ENCODE results near the gene HIF1A.

The HIF1A gene

DNA sequence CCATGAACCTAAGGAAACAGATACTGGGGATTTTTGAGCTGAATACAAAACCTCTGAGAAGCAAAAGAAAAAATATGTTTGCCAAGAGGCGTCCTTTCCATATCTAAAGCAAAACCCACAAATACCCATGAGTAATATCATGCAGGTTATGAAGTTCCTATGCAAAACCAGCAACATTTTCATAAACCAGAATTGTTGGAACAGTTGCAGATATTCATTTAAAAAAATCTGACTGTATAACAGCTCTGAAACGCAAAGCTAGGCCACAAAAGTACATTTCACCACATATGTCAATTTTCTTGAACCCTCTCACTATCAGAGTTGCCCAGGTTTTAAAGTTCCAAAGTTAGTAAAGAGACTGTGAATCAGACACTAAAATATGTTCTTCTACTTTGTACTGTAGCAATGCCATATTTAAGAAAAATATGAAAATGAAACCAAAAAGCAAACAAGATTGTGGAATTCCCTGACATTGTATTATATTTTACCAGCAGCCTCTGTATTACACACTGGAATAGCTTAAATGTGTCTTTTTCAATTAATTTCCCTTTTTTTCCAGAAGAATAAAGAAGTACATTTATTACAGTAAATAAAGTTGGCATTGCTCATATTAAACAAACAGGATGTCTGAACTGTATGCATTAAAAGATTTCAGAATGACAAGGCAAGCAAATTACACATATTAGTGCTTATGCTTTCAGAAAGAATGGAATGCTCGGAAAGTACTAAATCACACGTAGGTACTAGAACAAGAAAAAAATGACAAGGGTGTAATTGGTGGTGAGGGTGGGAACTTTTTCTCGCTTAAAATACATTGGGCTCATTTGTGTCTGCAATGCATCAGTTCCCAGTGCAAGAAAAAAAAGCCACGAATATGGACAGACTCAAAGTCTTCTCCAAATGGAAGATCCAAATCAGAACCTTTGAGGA is 33.6 kb upstream of the HIF1A start:
- H3K4me3 ChIP-seq (ENCODE audit: low read depth, low read length), result no peak overlapping the region
- DNase-seq (ENCODE audit: low read depth, low spot score), result no peak
- TF ChIP-seq, protein P1, sequence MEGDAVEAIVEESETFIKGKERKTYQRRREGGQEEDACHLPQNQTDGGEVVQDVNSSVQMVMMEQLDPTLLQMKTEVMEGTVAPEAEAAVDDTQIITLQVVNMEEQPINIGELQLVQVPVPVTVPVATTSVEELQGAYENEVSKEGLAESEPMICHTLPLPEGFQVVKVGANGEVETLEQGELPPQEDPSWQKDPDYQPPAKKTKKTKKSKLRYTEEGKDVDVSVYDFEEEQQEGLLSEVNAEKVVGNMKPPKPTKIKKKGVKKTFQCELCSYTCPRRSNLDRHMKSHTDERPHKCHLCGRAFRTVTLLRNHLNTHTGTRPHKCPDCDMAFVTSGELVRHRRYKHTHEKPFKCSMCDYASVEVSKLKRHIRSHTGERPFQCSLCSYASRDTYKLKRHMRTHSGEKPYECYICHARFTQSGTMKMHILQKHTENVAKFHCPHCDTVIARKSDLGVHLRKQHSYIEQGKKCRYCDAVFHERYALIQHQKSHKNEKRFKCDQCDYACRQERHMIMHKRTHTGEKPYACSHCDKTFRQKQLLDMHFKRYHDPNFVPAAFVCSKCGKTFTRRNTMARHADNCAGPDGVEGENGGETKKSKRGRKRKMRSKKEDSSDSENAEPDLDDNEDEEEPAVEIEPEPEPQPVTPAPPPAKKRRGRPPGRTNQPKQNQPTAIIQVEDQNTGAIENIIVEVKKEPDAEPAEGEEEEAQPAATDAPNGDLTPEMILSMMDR (IDR thresholded peaks at IDR 0.05; ENCODE audit: insufficient read depth, low read length, missing control alignments), result no peak
- POLR2A ChIA-PET, result no interaction called here
- CTCF ChIA-PET, result interaction anchor here (0.7 kb wide), 2 partner anchors 64 to 100 kb away, joined by 3 read pairs; no protein-coding TSS in a partner anchor

DNA sequence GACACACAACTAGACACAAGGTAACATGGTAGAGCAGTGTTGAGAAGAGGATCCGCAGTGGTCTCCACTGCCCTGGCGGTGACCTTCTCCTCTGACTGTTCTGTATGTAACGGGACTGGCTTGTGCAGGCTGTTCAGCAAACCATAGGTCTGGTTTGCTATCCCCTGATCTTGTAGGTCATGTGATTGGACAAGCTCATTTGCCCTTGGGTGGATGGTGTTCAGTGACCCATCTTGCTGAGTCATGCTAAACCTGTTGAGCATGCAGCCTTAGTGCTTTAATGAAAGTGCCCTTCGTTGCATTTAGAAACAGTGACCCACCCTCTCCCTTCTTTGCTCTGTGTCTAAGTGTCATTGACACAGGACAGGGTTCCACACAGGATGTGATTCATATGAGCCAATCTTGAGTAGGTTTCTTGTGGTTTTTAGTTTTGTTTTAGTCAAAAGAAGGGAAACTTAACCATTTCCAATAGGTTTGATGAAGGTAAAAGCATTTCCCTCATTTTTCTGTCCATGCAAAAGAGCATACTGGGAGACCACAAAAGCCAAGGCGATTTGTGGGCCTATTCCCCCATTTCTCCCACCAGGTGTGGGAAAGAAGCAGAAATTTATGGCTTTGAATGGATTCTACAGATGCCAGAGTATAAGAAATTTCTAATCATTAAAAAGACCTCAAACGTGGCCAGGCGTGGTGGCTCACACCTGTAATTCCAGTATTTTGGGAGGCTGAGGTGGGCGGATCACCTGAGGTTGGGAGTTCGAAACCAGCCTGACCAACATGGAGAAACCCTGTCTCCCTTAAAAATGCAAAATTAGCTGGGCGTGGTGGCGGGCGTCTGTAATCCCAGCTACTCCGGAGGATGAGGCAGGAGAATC is 32.6 kb upstream of the HIF1A start:
- no peak overlapping the region for H3K4me3 ChIP-seq (ENCODE audit: low read depth, low read length)
- ChIA-PET CTCF (interaction anchor here (0.6 to 1.2 kb wide), 3 partner anchors 29 to 201 kb away, joined by 3 to 4 read pairs (median 3); no protein-coding TSS in a partner anchor), POLR2A (no interaction called here)
- no peak for DNase-seq (ENCODE audit: low read depth, low spot score)
- TF ChIP-seq, protein P1 (IDR thresholded peaks at IDR 0.05; ENCODE audit: insufficient read depth, low read length, missing control alignments), result no peak

DNA sequence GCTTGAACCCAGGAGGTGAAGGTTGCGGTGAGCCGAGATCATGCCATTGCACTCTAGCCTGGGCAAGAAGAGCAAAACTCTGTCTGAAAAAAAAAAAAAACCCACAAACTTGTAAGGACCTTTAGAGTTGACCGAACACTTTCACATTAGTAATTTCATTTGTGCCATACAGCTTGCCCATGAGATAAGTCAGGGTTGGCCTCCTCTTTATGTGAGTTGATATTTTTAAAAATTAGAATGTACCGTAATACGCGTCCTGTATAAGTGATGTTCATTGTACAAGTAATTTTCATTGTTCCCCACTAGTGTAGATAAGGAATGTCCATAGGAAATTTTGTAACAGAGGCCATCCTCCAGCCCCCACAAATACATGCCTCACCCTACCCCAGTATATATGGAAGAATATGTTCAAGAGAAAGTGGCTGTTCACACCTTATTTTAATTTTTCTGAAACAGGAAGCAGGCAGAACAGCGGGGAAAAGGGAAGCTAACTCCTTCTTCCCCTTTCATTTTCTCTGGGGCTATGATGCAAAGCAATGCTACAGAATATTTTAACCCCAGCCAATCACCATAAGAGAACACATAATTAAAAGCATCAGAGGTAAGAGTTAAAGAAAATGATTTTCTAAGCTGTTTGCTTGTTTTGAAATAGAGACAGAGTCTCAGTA is 31.9 kb upstream of the HIF1A start:
- no peak for DNase-seq (ENCODE audit: low read depth, low spot score)
- ChIA-PET CTCF (interaction anchor here (0.6 to 1.2 kb wide), 5 partner anchors 16 to 202 kb away, joined by 3 to 4 read pairs (median 3); no protein-coding TSS in a partner anchor), POLR2A (no interaction called here)
- H3K4me3 ChIP-seq (ENCODE audit: low read depth, low read length), result no peak overlapping the region
- TF ChIP-seq, protein P1 (IDR thresholded peaks at IDR 0.05; ENCODE audit: insufficient read depth, low read length, missing control alignments), result no peak

DNA sequence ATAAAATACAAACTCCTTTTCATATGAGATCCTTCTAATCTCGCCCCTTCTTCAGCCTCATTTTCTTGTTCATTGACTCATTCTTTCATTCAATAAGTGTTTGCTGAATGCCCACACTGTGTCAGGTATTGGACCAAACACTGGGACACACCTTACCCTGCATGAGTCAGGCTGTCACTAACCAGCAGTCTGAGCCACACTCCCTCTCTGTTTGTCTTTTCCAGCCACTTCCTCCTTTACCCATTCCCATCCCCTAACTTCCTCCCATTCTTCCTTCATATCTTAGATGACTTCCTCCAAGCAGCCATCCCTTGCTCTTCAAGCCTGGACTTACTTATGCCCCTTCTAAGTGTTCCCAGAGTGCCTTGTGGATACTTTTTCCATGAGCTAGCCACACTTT is 27.0 kb upstream of the HIF1A start:
- POLR2A ChIA-PET, result no interaction called here
- no peak for DNase-seq (ENCODE audit: low read depth, low spot score)
- CTCF ChIA-PET, result no interaction called here
- TF ChIP-seq, protein P1 (IDR thresholded peaks at IDR 0.05; ENCODE audit: insufficient read depth, low read length, missing control alignments), result no peak
- H3K4me3 ChIP-seq (ENCODE audit: low read depth, low read length), result no peak overlapping the region

DNA sequence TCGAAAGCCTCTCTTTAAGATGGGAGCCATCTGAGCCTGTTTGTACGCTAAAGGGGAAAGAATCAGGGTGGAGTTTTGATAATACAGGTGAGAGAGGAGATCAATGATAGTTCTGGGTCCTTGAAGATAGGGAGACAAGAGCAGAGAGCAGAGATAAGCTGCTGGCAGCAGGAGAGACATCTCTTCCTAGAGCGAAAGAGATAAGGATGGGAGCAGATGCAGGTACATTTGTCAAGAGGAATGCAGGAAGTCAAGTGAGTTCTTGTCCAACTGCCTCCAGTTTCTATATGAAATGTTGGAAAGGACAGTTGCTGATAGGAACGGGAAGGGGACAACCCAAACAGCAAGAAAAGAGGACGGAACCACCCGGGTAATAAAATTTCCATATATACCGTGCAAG is 24.7 kb upstream of the HIF1A start:
- ChIA-PET CTCF (no interaction called here), POLR2A (no interaction called here)
- H3K4me3 ChIP-seq (ENCODE audit: low read depth, low read length), result no peak overlapping the region
- TF ChIP-seq, protein P1 (IDR thresholded peaks at IDR 0.05; ENCODE audit: insufficient read depth, low read length, missing control alignments), result no peak
- DNase-seq (ENCODE audit: low read depth, low spot score), result no peak
